Measurements from ENCODE around the gene PTPRR. TPM values are rescaled to one million over a fixed set of nuclear protein-coding genes. Genes with fewer than 3 reads are reported as not detected.

PTPRR gene
- total and polyA plus RNA-seq, 12 donors = 0.20 to 1.7 (median 0.74) TPM

- intact Hi-C loops (cut with DNase I) = loop anchor here in 3 of 10 donors (5.0 to 10.0 kb wide), 2 partner anchors 122 to 979 kb away; no protein-coding TSS in a partner anchor
- TF ChIP-seq CTCF (IDR thresholded peaks at IDR 0.05) = no peak
- no peak for DNase-seq
- no peak overlapping the region for H3K4me3 ChIP-seq
- no peaks in the 10 kb centered on the region for H3K36me3 ChIP-seq
- ATAC-seq = no peak
- no peak overlapping the region for H3K27ac ChIP-seq
- peaks cover 0 to 5% (median 0%) of the 10 kb centered on the region in 11 donors for H3K9me3 ChIP-seq
- no peaks in the 10 kb centered on the region for H3K27me3 ChIP-seq
- WGBS, 2 donors = 60 to 71% methylated on average over 3 of the region's 3 CpGs
- peaks cover 0 to 6% (median 0%) of the 10 kb centered on the region in 9 donors for H3K4me1 ChIP-seq
Observed at GRCh38 chr12:70854138-70854537, 66.4 kb downstream of the PTPRR start.

- intact Hi-C loops (cut with DNase I) = loop anchor here in 3 of 10 donors (5.0 to 10.0 kb wide), 2 partner anchors 121 to 979 kb away; no protein-coding TSS in a partner anchor
- peaks cover 0 to under 1% (median 0%) of the 10 kb centered on the region in 11 donors for H3K9me3 ChIP-seq
- no peak overlapping the region for H3K4me3 ChIP-seq
- WGBS, 2 donors = 79 to 89% methylated on average over 3 of the region's 3 CpGs
- ATAC-seq = peak in 5 of 8 donors; percentile 24 to 73 (median 51)
- H3K27me3 ChIP-seq = no peaks in the 10 kb centered on the region
- no peak overlapping the region for H3K27ac ChIP-seq
- peak in 1 of 2 donors; percentile 7 for DNase-seq
- no peak for TF ChIP-seq CTCF (IDR thresholded peaks at IDR 0.05)
- no peaks in the 10 kb centered on the region for H3K36me3 ChIP-seq
- peaks cover 0 to 10% (median 0%) of the 10 kb centered on the region in 9 donors for H3K4me1 ChIP-seq
Observed at GRCh38 chr12:70853326-70853725, 67.2 kb downstream of the PTPRR start.

GRCh38 chr12:70852416-70853150 lies 68.0 kb downstream of the PTPRR start:
- H3K27me3 ChIP-seq = no peaks in the 10 kb centered on the region
- ATAC-seq = no peak
- no peak for TF ChIP-seq CTCF (IDR thresholded peaks at IDR 0.05)

GRCh38 chr12:70849265-70849960 lies 71.1 kb downstream of the PTPRR start:
- no peaks in the 10 kb centered on the region for H3K27me3 ChIP-seq
- peak in 6 of 8 donors; percentile 25 to 76 (median 60) for ATAC-seq
- peaks cover 0 to 10% (median 0%) of the 10 kb centered on the region in 9 donors for H3K4me1 ChIP-seq
- H3K36me3 ChIP-seq = no peaks in the 10 kb centered on the region
- H3K9me3 ChIP-seq = no peaks in the 10 kb centered on the region
- WGBS, 2 donors = 25 to 32% methylated on average over 3 of the region's 3 CpGs
- no peak overlapping the region for H3K4me3 ChIP-seq
- TF ChIP-seq CTCF (IDR thresholded peaks at IDR 0.05) = peak in 7 of 9 donors; percentile 30 to 64 (median 46)
- intact Hi-C loops (cut with DNase I) = loop anchor here in 7 of 10 donors (1.0 to 5.0 kb wide), 3 partner anchors 112 to 116 kb away; no protein-coding TSS in a partner anchor
- no peak overlapping the region for H3K27ac ChIP-seq
- DNase-seq = no peak

More at GRCh38 chr12:70852416-70853150, 68.0 kb downstream of the PTPRR start:
- peaks cover 0 to 10% (median 0%) of the 10 kb centered on the region in 9 donors for H3K4me1 ChIP-seq
- WGBS, 2 donors = 69 to 83% methylated on average over 7 of the region's 7 CpGs
- no peaks in the 10 kb centered on the region for H3K9me3 ChIP-seq
- no peak for DNase-seq
- H3K4me3 ChIP-seq = no peak overlapping the region
- intact Hi-C loops (cut with DNase I) = loop anchor here in 3 of 10 donors (5.0 to 10.0 kb wide), 2 partner anchors 120 to 978 kb away; no protein-coding TSS in a partner anchor
- no peak overlapping the region for H3K27ac ChIP-seq
- H3K36me3 ChIP-seq = no peaks in the 10 kb centered on the region

Measured in heart right ventricle (tissue), 16 donors.